Heart left ventricle (tissue), 13 donors: ENCODE data around the gene AGPAT1.
"Not testable (repeated sequence)": the region's sequence is repeated elsewhere in the genome, so short reads cannot be mapped to it uniquely, and the experiment has no call there.

Experiments
- POLR2A ChIP-seq, 2 donors: fragments of 450-650 bp; IDR thresholded peaks; one replicate each; pipeline ENCODE4 v1.6.1; 2017; ENCODE audit warnings: antibody characterized with exemption in 2 of 2, mild to moderate bottlenecking in 2 of 2, moderate library complexity in 2 of 2
- TF ChIP-seq, protein P1 (sequence below), 12 donors: fragments of 200-600 bp; sonication (generic) in 4 of 12; IDR thresholded peaks; one replicate each; pipeline versions ENCODE4 v1.5.0 to v1.8.0; 2018 to 2022; ENCODE audit warnings: antibody characterized with exemption in 12 of 12, mild to moderate bottlenecking in 5 of 12
- donor health status: ischemic (EF 13 %, LVEDD 7.1; RV severe dilation, severe dysfunction).
- donor health status: DM: no; HTN: yes; CAD: no.
- donor health status: DM: no; HTN: no; CAD: no.
- donor health status: ischemic (EF 25% LVEDD 6.9; RV normal size, moderate dysfunction).
- donor health status: ischemic (EF 25% LVEDD 5.7; RV mildly dilated, moderate dysfunction).
- donor health status: ischemic (EF 35%, LVEDD 5.7; RV mildly dilated, moderate dysfunction).
- donor health status: nonischemic (EF 11% LVEDD 7.7; RV severe dilation, severe dysfunction).
- donor health status: DM: yes; HTN: yes; CAD: no.
- donor health status: PGD.
- donor health status: ischemic (EF 29% LVEDD 5.4; RV normal size, mild dysfunction).
- donor health status: nonischemic (EF 23%, LVEDD 6.1; RV moderate dilation, normal function).

DNA sequence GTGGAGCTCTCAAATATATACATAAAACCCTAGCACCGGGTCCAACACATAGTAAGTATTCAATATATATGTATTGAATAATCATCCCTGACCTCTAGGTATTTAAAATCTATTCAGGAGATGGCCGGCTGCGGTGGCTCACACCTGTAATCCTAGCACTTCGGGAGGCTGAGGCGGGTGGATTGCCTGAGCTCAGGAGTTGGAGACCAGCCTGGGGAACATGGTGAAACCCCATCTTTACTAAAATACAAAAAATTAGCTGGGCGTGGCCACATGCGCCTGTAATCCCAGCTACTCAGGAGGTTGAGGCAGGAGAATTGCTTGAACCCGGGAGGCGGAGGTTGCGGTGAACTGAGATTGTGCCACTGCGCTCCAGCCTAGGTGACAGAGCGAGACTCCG lies 17.2 kb upstream of the AGPAT1 start:
- TF ChIP-seq POLR2A (IDR thresholded peaks at IDR 0.05): not testable (repeated sequence)
- TF ChIP-seq, protein P1, sequence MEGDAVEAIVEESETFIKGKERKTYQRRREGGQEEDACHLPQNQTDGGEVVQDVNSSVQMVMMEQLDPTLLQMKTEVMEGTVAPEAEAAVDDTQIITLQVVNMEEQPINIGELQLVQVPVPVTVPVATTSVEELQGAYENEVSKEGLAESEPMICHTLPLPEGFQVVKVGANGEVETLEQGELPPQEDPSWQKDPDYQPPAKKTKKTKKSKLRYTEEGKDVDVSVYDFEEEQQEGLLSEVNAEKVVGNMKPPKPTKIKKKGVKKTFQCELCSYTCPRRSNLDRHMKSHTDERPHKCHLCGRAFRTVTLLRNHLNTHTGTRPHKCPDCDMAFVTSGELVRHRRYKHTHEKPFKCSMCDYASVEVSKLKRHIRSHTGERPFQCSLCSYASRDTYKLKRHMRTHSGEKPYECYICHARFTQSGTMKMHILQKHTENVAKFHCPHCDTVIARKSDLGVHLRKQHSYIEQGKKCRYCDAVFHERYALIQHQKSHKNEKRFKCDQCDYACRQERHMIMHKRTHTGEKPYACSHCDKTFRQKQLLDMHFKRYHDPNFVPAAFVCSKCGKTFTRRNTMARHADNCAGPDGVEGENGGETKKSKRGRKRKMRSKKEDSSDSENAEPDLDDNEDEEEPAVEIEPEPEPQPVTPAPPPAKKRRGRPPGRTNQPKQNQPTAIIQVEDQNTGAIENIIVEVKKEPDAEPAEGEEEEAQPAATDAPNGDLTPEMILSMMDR (IDR thresholded peaks at IDR 0.05): not testable (repeated sequence)
